A549 (cell line): ENCODE results near the gene NPFFR1. TPM values are rescaled to one million over a fixed set of nuclear protein-coding genes. Genes with fewer than 3 reads are reported as not detected.

Experiments used
- ATAC-seq, 2 experiments: fragments of 200-7000 bp in 1 of 2; fragments of >200 bp in 1 of 2; cut with Nextera tagmentation in 1 of 2; cut with Tn5 transposase in 1 of 2; 3 replicates each; pipeline versions ENCODE4 v1.8.0 to v1.9.1; 2018 to 2020; ENCODE audit warnings: mild to moderate bottlenecking in 1 of 2, moderate library complexity in 1 of 2
- CTCF ChIA-PET: fragments of 300-600 bp; sonication (Branson Sonifier 250); formaldehyde crosslinking; extraction: SDS; loops from one replicate; lab custom pipeline; 2021; ENCODE audit warnings: antibody characterized with exemption, inconsistent platforms; lab: Yijun Ruan, JAX
- POLR2A ChIA-PET: fragments of 350-600 bp; formaldehyde crosslinking; extraction: SDS; loops from one replicate; lab custom pipeline; 2021; ENCODE audit warnings: antibody characterized with exemption, inconsistent platforms; lab: Yijun Ruan, JAX
- DNase-seq, 2 experiments: peaks; one replicate each; pipeline versions ENCODE4 v3.0.0 to v3.0.0-alpha.2; 2011 to 2016; ENCODE audit warnings: low read depth in 1 of 2, low spot score in 1 of 2
- FAIRE-seq: peaks from 2 replicates; lab custom pipeline; 2011; peaks lifted over from hg19 to GRCh38; lab: Jason Lieb, UNC
- H3K27ac ChIP-seq, 2 experiments: fragments of >200 bp; sonication (Bioruptor Twin); formaldehyde crosslinking; 3 replicates each; pipeline ENCODE4 v1.5.1; 2016 to 2017
- H3K4me1 ChIP-seq: fragments of >200 bp; sonication (Bioruptor Twin); formaldehyde crosslinking; 3 replicates; pipeline ENCODE4 v1.6.1; 2016
- H3K4me2 ChIP-seq: fragments of >200 bp; sonication (Bioruptor Twin); formaldehyde crosslinking; 3 replicates; pipeline ENCODE4 v1.6.1; 2016
- H3K4me3 ChIP-seq: fragments of >200 bp; sonication (Bioruptor Twin); formaldehyde crosslinking; 3 replicates; pipeline ENCODE4 v1.5.1; 2016
- H3K9me3 ChIP-seq: fragments of >200 bp; sonication (Bioruptor Twin); formaldehyde crosslinking; 3 replicates; pipeline ENCODE4 v1.6.1; 2016
- EHF ChIP-seq: fragments of 250-450 bp; sonication (Bioruptor Pico); IDR thresholded peaks from 2 replicates; pipeline ENCODE4 v1.5.0; 2020; ENCODE audit warnings: mild to moderate bottlenecking
- ESRRA ChIP-seq: fragments of 150-350 bp; IDR thresholded peaks from 2 replicates; pipeline ENCODE4 v1.6.1; 2014; ENCODE audit warnings: mild to moderate bottlenecking, low read length, borderline replicate concordance
- FOSB ChIP-seq: fragments of 250-450 bp; sonication (Bioruptor Pico); IDR thresholded peaks from 2 replicates; pipeline ENCODE4 v1.5.0; 2020; ENCODE audit warnings: mild to moderate bottlenecking, moderate library complexity
- FOSL2 ChIP-seq, 2 experiments: fragments of 450-650 bp in 1 of 2; fragments of >200 bp in 1 of 2; sonication (Bioruptor Twin) in 1 of 2; formaldehyde crosslinking; IDR thresholded peaks; 2 replicates each; pipeline versions ENCODE4 v1.5.0 to v1.6.1; 2016 to 2020; ENCODE audit warnings: mild to moderate bottlenecking in 1 of 2, moderate library complexity in 1 of 2
- GATA3 ChIP-seq: IDR thresholded peaks from 2 replicates; pipeline ENCODE4 v1.6.1; 2012; ENCODE audit warnings: borderline replicate concordance
- HDAC2 ChIP-seq: fragments of 200-600 bp; sonication (generic); IDR thresholded peaks from 2 replicates; pipeline ENCODE4 v1.6.1; 2016
- HOXB13 ChIP-seq: fragments of 250-450 bp; sonication (Bioruptor Pico); IDR thresholded peaks from 2 replicates; pipeline ENCODE4 v1.5.0; 2020; ENCODE audit warnings: low read depth, mild to moderate bottlenecking, moderate library complexity
- HOXB5 ChIP-seq: fragments of 250-450 bp; sonication (Bioruptor Pico); IDR thresholded peaks from 2 replicates; pipeline ENCODE4 v1.5.0; 2020; ENCODE audit warnings: mild to moderate bottlenecking, moderate library complexity
- KDM5A ChIP-seq: fragments of 200-600 bp; sonication (generic); IDR thresholded peaks from 2 replicates; pipeline ENCODE4 v1.6.1; 2016; ENCODE audit warnings: antibody characterized with exemption, mild to moderate bottlenecking
- NPAS2 ChIP-seq: fragments of 250-450 bp; sonication (Bioruptor Pico); IDR thresholded peaks from 2 replicates; pipeline ENCODE4 v1.8.0; 2022; ENCODE audit warnings: mild to moderate bottlenecking, moderate library complexity, borderline replicate concordance
- POLR2A ChIP-seq: IDR thresholded peaks from 2 replicates; pipeline ENCODE4 v1.6.1; 2012; ENCODE audit warnings: mild to moderate bottlenecking, low read length
- RCOR1 ChIP-seq: fragments of 150-350 bp; IDR thresholded peaks from 2 replicates; pipeline ENCODE4 v1.6.1; 2014; ENCODE audit warnings: antibody characterized with exemption, low read length, low read depth
- SMC3 ChIP-seq: fragments of >200 bp; sonication (Bioruptor Twin); formaldehyde crosslinking; IDR thresholded peaks from 3 replicates; pipeline ENCODE4 v1.6.1; 2018; ENCODE audit warnings: inconsistent platforms
- TFCP2L1 ChIP-seq: fragments of 250-450 bp; sonication (Bioruptor Pico); IDR thresholded peaks from 2 replicates; pipeline ENCODE4 v1.5.0; 2021; ENCODE audit warnings: mild to moderate bottlenecking
- ZFP36 ChIP-seq: fragments of 450-650 bp; IDR thresholded peaks from 2 replicates; pipeline ENCODE4 v1.6.1; 2014; ENCODE audit warnings: borderline replicate concordance; ENCODE audit not compliant: partially characterized antibody
- ZNF302 ChIP-seq: fragments of 250-450 bp; sonication (Bioruptor Pico); IDR thresholded peaks from 2 replicates; pipeline ENCODE4 v1.9.0; 2021; ENCODE audit warnings: inconsistent platforms, mild to moderate bottlenecking, moderate library complexity
- WGBS: methylation state at CpG from one replicate; pipeline ENCODE4 v1.1.6; 2017; ENCODE audit errors: missing lambda C conversion rate; 5-methylcytosine and 5-hydroxymethylcytosine counted together
- polyA plus RNA-seq, 4 experiments: library from polyadenylated mRNA; depleted of rRNA in 3 of 4; stranded (reverse); fragments of >200 nt; fragmentation: RNase III in 1 of 4; extraction: RNeasy Plus Mini Kit Qiagen cat#74134 plus additional on column Dnase treatment in 1 of 4; gene quantifications; 2 replicates in 3 of 4; 3 replicates in 1 of 4; pipeline ENCODE4 v1.2.3, GENCODE V29; 2011 to 2017
- TF ChIP-seq, protein P1 (sequence below): IDR thresholded peaks from 2 replicates; pipeline ENCODE4 v1.6.1; 2012; ENCODE audit warnings: low read depth, borderline replicate concordance
- TF ChIP-seq, protein P2 (sequence below): fragments of 250-450 bp; sonication (Bioruptor Pico); IDR thresholded peaks from 2 replicates; pipeline ENCODE4 v1.5.0; 2020; ENCODE audit warnings: low read depth, mild to moderate bottlenecking, moderate library complexity
- TF ChIP-seq, protein P3 (sequence below): IDR thresholded peaks from 2 replicates; pipeline ENCODE4 v1.6.1; 2012
- TF ChIP-seq, protein P4 (sequence below): fragments of 200-600 bp; sonication (generic); IDR thresholded peaks from 2 replicates; pipeline ENCODE4 v1.6.1; 2016; ENCODE audit warnings: antibody characterized with exemption, mild to moderate bottlenecking, moderate library complexity
- TF ChIP-seq, protein P5 (sequence below): fragments of >200 bp; sonication (Bioruptor Twin); formaldehyde crosslinking; IDR thresholded peaks from 2 replicates; pipeline ENCODE4 v1.6.1; 2016
- TF ChIP-seq, protein P6 (sequence below): IDR thresholded peaks from 2 replicates; pipeline ENCODE4 v1.6.1; 2012

NPFFR1 gene
- polyA plus RNA-seq, 2 of the 4 experiments (the other 2 are of a cell fraction): not detected

DNA sequence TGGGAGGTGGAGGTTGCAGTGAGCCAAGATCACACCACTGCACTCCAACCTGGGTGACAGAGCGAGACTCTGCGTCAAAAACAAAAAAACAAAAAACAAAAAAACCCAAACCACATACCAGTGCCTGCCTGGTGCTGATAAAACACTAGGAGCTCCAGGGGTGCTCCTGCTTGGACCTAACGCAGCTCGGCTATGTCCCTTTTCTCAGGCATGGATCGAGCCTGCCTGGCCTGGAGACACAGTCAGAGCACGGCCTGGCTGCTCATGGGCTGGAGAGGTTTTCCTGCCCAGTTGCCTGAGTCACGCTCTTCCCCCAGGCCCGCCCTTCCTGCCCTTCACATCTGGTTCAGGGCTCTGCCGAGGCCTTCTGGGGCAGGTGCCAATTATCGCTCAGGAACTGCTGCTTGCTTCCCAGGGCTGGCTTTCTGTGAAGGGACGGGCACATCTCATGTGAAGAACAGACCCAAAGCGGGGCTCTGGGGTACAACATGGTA lies 12.6 kb upstream of the NPFFR1 start (continued):
- TF ChIP-seq, protein P1, sequence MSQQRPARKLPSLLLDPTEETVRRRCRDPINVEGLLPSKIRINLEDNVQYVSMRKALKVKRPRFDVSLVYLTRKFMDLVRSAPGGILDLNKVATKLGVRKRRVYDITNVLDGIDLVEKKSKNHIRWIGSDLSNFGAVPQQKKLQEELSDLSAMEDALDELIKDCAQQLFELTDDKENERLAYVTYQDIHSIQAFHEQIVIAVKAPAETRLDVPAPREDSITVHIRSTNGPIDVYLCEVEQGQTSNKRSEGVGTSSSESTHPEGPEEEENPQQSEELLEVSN: no peak
- TF ChIP-seq KDM5A (no peak), NPAS2 (CRISPR knock-in tag) (no peak), ZFP36 (no peak), HOXB5 (CRISPR knock-in tag) (no peak)

DNA sequence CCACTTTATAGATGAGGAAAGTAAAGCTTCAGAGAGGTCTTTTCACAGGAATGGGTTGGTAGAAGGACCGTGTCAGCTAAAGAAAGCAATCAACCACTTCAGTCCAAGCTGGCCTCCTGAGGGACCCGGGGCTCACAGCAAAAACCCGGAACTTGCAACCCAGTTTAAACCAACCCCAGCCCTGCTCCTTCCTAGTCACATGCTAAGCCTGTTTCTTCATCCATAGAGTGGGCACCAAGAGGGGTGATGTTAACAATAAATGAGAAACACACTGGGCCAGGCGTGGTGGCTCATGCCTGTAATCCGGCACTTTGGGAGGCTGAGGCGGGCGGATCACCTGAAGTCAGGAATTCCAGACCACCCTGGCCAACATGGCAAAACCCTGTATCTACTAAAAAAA lies 12.1 kb upstream of the NPFFR1 start:
- WGBS: 92% methylated on average over 7 of the region's 7 CpGs
- no peak for DNase-seq
- ChIA-PET CTCF (interaction anchor here (0.7 to 1.5 kb wide), 3 partner anchors 28 to 128 kb away, joined by 3 to 4 read pairs (median 3); no protein-coding TSS in a partner anchor), POLR2A (no interaction called here)
- no peak for ATAC-seq
- TF ChIP-seq RCOR1: no peak
- TF ChIP-seq, protein P2, sequence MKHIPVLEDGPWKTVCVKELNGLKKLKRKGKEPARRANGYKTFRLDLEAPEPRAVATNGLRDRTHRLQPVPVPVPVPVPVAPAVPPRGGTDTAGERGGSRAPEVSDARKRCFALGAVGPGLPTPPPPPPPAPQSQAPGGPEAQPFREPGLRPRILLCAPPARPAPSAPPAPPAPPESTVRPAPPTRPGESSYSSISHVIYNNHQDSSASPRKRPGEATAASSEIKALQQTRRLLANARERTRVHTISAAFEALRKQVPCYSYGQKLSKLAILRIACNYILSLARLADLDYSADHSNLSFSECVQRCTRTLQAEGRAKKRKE (CRISPR knock-in tag): no peak
- TF ChIP-seq, protein P3, sequence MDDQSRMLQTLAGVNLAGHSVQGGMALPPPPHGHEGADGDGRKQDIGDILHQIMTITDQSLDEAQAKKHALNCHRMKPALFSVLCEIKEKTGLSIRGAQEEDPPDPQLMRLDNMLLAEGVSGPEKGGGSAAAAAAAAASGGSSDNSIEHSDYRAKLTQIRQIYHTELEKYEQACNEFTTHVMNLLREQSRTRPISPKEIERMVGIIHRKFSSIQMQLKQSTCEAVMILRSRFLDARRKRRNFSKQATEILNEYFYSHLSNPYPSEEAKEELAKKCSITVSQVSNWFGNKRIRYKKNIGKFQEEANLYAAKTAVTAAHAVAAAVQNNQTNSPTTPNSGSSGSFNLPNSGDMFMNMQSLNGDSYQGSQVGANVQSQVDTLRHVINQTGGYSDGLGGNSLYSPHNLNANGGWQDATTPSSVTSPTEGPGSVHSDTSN: no peak
- TF ChIP-seq EHF (CRISPR knock-in tag): no peak
- no peak for TF ChIP-seq TFCP2L1
- TF ChIP-seq, protein P4, sequence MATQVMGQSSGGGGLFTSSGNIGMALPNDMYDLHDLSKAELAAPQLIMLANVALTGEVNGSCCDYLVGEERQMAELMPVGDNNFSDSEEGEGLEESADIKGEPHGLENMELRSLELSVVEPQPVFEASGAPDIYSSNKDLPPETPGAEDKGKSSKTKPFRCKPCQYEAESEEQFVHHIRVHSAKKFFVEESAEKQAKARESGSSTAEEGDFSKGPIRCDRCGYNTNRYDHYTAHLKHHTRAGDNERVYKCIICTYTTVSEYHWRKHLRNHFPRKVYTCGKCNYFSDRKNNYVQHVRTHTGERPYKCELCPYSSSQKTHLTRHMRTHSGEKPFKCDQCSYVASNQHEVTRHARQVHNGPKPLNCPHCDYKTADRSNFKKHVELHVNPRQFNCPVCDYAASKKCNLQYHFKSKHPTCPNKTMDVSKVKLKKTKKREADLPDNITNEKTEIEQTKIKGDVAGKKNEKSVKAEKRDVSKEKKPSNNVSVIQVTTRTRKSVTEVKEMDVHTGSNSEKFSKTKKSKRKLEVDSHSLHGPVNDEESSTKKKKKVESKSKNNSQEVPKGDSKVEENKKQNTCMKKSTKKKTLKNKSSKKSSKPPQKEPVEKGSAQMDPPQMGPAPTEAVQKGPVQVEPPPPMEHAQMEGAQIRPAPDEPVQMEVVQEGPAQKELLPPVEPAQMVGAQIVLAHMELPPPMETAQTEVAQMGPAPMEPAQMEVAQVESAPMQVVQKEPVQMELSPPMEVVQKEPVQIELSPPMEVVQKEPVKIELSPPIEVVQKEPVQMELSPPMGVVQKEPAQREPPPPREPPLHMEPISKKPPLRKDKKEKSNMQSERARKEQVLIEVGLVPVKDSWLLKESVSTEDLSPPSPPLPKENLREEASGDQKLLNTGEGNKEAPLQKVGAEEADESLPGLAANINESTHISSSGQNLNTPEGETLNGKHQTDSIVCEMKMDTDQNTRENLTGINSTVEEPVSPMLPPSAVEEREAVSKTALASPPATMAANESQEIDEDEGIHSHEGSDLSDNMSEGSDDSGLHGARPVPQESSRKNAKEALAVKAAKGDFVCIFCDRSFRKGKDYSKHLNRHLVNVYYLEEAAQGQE: no peak
- TF ChIP-seq FOSL2 (IDR thresholded peaks at IDR 0.05): no peak
- no peak for TF ChIP-seq FOSL2 (CRISPR knock-in tag; IDR thresholded peaks at IDR 0.05)
- TF ChIP-seq, protein P5, sequence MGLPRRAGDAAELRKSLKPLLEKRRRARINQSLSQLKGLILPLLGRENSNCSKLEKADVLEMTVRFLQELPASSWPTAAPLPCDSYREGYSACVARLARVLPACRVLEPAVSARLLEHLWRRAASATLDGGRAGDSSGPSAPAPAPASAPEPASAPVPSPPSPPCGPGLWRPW: no peak
- no peak for TF ChIP-seq ESRRA
- TF ChIP-seq HDAC2: no peak
- TF ChIP-seq POLR2A: no peak
- no peak for TF ChIP-seq HOXB13
- TF ChIP-seq GATA3: no peak
- TF ChIP-seq ZNF302 (CRISPR knock-in tag): no peak
- TF ChIP-seq FOSB (CRISPR knock-in tag): no peak
- TF ChIP-seq, protein P6, sequence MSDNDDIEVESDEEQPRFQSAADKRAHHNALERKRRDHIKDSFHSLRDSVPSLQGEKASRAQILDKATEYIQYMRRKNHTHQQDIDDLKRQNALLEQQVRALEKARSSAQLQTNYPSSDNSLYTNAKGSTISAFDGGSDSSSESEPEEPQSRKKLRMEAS: no peak
- no peak for TF ChIP-seq SMC3
- TF ChIP-seq, protein P1: no peak
- Histone ChIP-seq H3K9me3 (no peaks in the 10 kb centered on the region), H3K4me3 (no peak overlapping the region), H3K4me2 (no peak overlapping the region), H3K4me1 (peaks cover 6% of the 10 kb centered on the region; the same call in 1 of the 3 replicates), H3K27ac (peak overlapping the region in 1 of 2 experiments; percentile 36; a peak in 2 of 6 replicates)
- FAIRE-seq: no peak
